Measurements from ENCODE around the gene CELA1.
"Not testable (repeated sequence)": the region's sequence is repeated elsewhere in the genome, so short reads cannot be mapped to it uniquely, and the experiment has no call there.

CELA1 gene

DNA sequence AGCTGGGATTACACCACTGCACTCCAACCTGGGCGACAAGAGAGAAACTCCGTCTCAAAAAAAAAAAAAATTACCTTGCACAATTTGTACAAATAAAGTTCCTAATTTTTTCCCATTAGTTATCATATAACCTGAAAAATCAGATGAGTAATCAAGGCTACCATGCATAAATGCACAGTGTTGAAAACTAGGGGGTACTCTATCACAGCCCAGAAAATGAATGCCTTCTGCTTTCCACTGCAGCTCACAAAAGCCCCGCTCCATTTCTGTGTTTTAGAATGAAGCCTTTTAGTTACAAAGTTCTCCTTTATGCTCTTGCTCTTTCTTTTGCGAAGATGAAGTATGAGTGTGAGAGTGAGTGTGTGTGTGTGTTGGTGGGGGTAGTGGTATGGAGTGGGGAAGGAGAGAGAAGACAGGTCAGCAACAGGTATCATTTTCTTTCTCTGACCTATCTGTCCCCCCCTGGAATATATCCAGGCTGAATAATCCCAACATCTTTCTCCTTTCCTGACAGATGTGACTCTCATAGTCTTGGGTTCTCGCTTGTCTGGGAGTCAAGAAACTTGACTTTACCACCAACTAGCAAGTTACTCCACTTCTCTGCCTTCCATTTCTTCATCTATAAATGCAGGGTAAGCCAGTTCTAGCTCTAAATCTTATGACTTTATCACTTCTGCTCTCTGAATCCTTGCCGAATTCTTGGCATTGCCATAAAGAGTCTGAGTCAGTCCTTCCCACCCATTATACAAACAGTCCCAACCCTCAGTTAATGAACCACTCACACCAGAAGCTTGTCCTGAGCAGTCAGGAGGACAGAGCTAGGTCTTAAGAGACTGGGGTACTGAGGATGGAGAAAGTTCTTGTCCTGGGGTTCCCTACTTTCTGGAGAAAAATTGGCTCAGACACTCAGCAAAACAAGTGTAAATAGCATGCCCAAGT lies 38.6 kb downstream of the CELA1 start:
- DNase-seq = no peak

DNA sequence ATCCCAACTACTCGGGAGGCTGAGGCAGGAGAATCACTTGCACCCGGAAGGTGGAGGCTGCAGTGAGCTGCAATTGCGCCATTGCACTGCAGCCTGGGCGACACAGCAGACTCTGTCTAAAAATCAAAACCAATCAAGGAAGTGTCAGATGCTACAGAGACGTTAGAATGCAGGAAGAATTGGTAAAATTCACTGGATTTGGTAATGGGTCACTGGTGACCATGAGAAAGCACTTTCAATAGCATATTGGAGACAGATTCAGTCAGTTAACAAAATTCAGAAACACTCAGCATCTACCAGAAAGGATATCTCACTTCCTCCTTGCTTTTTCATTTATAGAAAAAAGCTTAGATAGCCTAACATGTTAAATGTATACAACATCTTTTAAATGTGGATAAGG lies 40.0 kb downstream of the CELA1 start:
- no peak for DNase-seq

DNA sequence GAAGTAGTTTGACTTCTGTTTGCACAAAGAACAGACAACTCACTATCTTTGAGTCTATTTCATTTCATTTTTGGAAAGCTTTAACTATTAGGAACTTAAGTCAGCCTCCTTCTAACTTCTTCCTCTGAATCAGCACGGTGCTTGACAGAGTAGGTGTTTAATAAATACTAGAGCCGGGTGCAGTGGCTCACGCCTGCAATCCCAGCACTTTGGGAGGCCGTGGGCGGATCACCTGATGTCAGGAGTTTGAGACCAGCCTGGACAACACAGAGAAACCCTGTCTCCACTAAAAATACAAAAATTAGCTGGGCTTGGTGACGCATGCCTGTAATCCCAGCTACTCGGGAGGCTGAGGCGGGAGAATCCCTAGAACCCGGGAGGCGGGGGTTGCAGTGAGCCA lies 45.7 kb downstream of the CELA1 start:
- not testable (repeated sequence) for DNase-seq

DNA sequence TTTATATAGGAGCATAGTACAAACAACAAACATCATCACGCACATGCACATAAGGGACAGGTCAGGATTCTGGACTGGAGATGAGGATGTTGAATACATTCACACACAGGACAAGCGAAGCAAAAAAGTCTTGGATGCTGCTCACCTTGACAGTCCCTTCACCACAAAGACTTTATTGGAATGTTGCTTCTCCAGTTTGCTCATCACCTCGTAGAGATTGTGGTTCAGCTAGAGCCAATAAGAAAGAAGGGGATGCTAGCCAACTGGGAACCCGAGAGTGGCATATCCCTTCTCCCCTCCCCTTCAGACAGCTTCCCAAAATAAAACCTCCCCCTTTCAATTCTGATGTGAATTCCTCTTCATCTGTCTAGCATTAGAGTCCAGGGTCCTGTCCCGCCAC lies 50.8 kb downstream of the CELA1 start:
- no peak for DNase-seq

DNA sequence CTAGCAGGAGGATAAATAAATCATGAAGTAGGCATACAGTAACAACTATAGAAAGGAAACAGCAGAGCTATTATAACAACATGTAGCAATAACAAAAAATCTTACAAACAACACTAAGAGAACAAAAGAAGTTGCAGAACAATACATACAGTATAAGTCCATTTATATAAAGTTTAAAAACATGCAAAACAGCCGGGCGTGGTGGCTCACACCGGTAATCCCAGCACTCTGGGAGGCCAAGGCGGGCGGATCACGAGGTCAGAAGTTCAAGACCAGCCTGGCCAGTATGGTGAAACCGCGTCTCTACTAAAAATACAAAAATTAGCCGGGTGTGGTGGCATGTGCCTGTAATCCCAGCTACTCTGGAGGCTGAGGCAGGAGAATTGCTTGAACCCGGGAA lies 52.4 kb downstream of the CELA1 start:
- DNase-seq = not testable (repeated sequence)

DNA sequence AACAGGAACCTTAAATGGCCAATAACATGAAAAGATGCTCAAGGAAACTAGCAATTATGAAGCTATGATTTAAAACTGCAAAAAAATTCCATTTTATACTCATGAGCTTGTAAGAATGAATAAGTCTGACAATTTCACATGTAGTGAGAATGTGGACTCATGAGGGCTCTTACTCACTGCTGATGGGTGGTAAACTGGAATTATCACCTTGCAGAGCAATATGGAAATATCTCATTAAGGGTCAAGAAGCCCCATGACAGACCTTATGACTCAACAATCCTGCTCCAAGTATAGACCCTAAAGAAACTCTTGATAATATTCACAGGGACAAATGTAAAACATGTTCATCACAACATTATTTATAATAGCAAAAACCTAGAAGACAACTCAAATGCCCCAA lies 52.8 kb downstream of the CELA1 start:
- DNase-seq = no peak

DNA sequence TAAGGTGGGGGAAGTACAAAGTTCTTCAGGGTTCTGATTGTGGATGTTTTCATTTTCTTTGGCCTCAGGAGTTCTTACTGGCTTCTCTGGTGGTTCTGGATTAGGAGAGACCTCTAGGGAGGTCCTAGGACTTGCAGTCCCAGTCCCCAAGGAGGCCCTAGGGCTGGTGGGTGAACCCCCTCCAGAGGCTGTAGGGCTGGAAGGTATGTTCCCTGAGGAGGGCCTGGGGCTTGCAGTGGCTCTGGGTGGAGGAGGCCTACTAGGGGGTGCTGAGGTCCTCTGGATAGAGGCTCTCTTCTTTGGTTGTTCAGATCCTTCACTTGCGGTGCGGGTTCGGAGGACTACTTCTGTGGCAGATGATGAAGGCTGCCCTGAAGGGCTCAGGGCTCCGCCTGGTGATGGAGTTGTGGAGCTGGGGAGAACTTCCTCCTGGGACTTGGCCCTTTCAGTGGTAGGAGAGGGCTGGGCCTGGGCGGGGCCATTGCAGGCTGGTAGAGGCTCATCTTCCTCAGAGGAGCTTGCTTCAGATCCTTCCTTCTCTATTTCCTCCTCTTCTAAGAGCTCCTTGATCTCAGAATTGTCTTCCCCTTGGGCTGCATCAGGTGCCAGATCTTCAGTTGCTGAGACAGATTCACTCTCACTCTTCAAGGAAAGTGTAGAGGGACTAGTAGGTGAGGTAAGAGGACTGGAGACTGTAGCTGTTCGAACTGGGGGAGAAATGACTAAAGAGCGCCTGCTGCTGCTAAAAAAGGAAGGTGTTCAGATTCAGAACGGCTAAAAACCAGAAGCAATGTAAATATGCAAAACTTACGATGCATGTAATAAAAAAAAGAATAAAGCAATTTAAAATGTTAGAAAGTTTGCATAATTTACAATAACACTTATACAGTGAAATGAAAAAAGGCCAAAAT lies 54.6 kb downstream of the CELA1 start:
- DNase-seq = not testable (repeated sequence)

DNA sequence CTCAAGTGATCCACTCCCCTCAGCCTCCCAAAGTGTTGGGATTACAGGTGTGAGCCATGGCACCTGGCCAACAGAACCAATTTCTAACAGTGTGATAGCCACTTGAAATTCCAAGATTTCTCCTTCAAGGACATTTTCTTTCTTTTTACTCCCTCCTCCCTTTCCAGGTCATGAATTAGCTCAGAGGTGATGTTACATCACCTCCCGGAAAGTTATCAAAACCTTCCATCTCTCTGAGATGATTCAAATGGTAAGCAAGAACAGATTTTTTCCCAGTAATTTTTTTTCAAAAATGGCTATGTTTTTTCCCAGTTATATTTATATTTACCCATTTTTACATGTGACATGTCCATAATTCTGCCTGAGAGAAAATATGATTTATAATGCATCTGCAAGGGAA lies 60.6 kb downstream of the CELA1 start:
- no peak for DNase-seq

DNA sequence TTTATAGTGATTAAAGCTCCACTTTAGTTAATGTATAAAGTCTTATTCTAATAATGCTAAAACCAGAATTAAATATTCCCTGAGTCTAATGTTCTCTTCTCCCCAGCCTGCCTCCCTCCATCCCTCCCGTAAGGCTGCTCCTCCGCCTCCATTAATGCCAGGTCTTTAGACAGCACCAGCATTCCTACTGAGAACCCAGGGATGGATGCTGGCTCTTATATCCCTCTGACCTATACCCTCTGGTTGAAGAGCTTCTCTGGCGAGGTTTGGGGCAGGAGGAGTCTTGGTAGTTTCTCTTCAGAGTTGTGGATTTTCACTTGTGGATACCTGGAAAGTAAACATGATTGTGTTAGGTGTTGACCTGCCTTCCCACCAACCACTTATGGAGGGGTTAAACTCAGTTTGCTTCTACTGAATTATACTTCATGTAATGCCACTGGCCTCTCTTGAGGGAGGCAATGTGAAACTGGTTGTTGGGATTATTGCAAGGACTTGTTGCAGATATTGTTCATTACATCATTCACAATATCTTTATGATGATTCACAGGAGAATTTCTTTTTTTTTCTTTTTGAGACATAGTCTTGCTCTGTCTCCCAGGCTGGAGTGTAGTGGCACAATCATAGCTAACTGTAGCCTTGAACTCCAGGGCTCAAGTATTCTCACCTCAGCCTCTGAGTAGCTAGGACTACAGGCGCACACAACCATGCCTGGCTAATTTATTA lies 65.1 kb downstream of the CELA1 start:
- no peak for DNase-seq

All from activated CD4-positive, alpha-beta T cell treated with anti-CD3 and anti-CD28 coated beads for 48 hours (primary cell).